ENCODE results near the gene SCN5A. TPM values are rescaled to one million over a fixed set of nuclear protein-coding genes. Genes with fewer than 3 reads are reported as not detected.

Gene SCN5A
- total and polyA plus RNA-seq, 12 donors, result 0.04 to 2.1 (median 0.33) TPM; not detected in 2

GRCh38 chr3:38515367-38515766 is 134.1 kb downstream of the SCN5A start:
- no peak for DNase-seq
- Histone ChIP-seq H3K4me1 (replicated peaks in 1 of 2) (peaks cover 7 to 9% of the 10 kb centered on the region in 2 donors), H3K27ac (no peak overlapping the region), H3K36me3 (replicated peaks in 1 of 2) (peaks cover 0 to 19% of the 10 kb centered on the region in 2 donors), H3K4me3 (no peak overlapping the region), H3K27me3 (no peaks in the 10 kb centered on the region), H3K9me3 (replicated peaks in 1 of 3) (no peaks in the 10 kb centered on the region)
- TF ChIP-seq CTCF (IDR thresholded peaks at IDR 0.05), result no peak
- TF ChIP-seq POLR2A (IDR thresholded peaks at IDR 0.05), result no peak
- intact Hi-C loops (cut with DNase I), result loop anchor here in 1 of 2 donors (5.0 kb wide), 1 partner anchor 132 kb away; the partner anchor contains the start of gene SCN5A
- 92 to 95% (median 94%) methylated on average over 3 to 7 of the region's 7 CpGs for WGBS, 4 donors

- no peak for DNase-seq
- Histone ChIP-seq H3K9me3 (replicated peaks in 1 of 3) (no peaks in the 10 kb centered on the region), H3K36me3 (replicated peaks in 1 of 2) (peaks cover 0 to 24% of the 10 kb centered on the region in 2 donors), H3K4me3 (no peak overlapping the region), H3K27me3 (no peaks in the 10 kb centered on the region), H3K4me1 (replicated peaks in 1 of 2) (peaks cover 7 to 9% of the 10 kb centered on the region in 2 donors), H3K27ac (no peak overlapping the region)
- WGBS, 4 donors, result 34 to 41% (median 37%) methylated on average over 3 of the region's 3 CpGs
- intact Hi-C loops (cut with DNase I), result no loop called here
- TF ChIP-seq CTCF (IDR thresholded peaks at IDR 0.05), result no peak
- no peak for TF ChIP-seq POLR2A (IDR thresholded peaks at IDR 0.05)
Observed at GRCh38 chr3:38511546-38511945, 137.9 kb downstream of the SCN5A start.

GRCh38 chr3:38510631-38511030 is 138.9 kb downstream of the SCN5A start:
- H3K27ac ChIP-seq, result no peak overlapping the region
- TF ChIP-seq POLR2A (IDR thresholded peaks at IDR 0.05), result no peak
- TF ChIP-seq CTCF (IDR thresholded peaks at IDR 0.05), result no peak
- no peaks in the 10 kb centered on the region for H3K27me3 ChIP-seq
- no peak for DNase-seq
- intact Hi-C loops (cut with DNase I), result no loop called here
- no peaks in the 10 kb centered on the region for H3K9me3 ChIP-seq (replicated peaks in 1 of 3)
- no peak overlapping the region for H3K4me3 ChIP-seq
- peaks cover 7 to 9% of the 10 kb centered on the region in 2 donors for H3K4me1 ChIP-seq (replicated peaks in 1 of 2)
- H3K36me3 ChIP-seq (replicated peaks in 1 of 2), result peaks cover 0 to 24% of the 10 kb centered on the region in 2 donors

- DNase-seq, result no peak
- intact Hi-C loops (cut with DNase I), result no loop called here
- WGBS, 4 donors, result 82 to 92% (median 91%) methylated on average over 2 of the region's 2 CpGs
- Histone ChIP-seq H3K4me1 (replicated peaks in 1 of 2) (peaks cover 7 to 9% of the 10 kb centered on the region in 2 donors), H3K27me3 (no peaks in the 10 kb centered on the region), H3K27ac (no peak overlapping the region), H3K9me3 (replicated peaks in 1 of 3) (no peaks in the 10 kb centered on the region), H3K4me3 (no peak overlapping the region), H3K36me3 (replicated peaks in 1 of 2) (peaks cover 0 to 25% of the 10 kb centered on the region in 2 donors)
- TF ChIP-seq CTCF (IDR thresholded peaks at IDR 0.05) (no peak), POLR2A (IDR thresholded peaks at IDR 0.05) (no peak)
Observed at GRCh38 chr3:38509732-38510131, 139.8 kb downstream of the SCN5A start.
